Neural crest cell (in vitro differentiated cells): Measurements from ENCODE around the gene OR5H6. TPM values are rescaled to one million over a fixed set of nuclear protein-coding genes. Genes with fewer than 3 reads are reported as not detected.

ENCODE experiments used
- DNase-seq: peaks from one replicate; pipeline ENCODE4 v3.0.0; 2021; ENCODE audit warnings: low read depth, mixed read lengths, low spot score
- H3K27ac Mint-ChIP-seq: one replicate; pipeline ENCODE4 v1.8.0; 2021; ENCODE audit warnings: mild to moderate bottlenecking, mixed read lengths; ENCODE audit not compliant: unreplicated experiment
- H3K27me3 Mint-ChIP-seq: 2 replicates; pipeline ENCODE4 v1.8.0; 2021; ENCODE audit warnings: low read depth, mild to moderate bottlenecking, mixed read lengths
- H3K36me3 Mint-ChIP-seq: 2 replicates; pipeline ENCODE4 v1.8.0; 2021; ENCODE audit warnings: low read depth, mild to moderate bottlenecking, mixed read lengths
- H3K4me1 Mint-ChIP-seq: 2 replicates; pipeline ENCODE4 v1.8.0; 2021; ENCODE audit warnings: mixed read lengths
- H3K4me3 Mint-ChIP-seq: one replicate; pipeline ENCODE4 v1.8.0; 2021; ENCODE audit warnings: mild to moderate bottlenecking, mixed read lengths
- H3K9me3 Mint-ChIP-seq: 2 replicates; pipeline ENCODE4 v1.8.0; 2021; ENCODE audit warnings: mixed read lengths
- CTCF ChIP-seq: fragments of 200-600 bp; sonication (generic); conservative IDR thresholded peaks from 2 replicates; pipeline ENCODE4 v1.5.0; 2021; ENCODE audit warnings: antibody characterized with exemption, mild to moderate bottlenecking
- long read RNA-seq: library from polyadenylated mRNA; unstranded; transcript quantifications from one replicate; pipeline ENCODE4 v2.0.0, GENCODE V29; 2020
- total RNA-seq: library from RNA; stranded (reverse); gene quantifications from 2 replicates; pipeline ENCODE4 v1.2.1, GENCODE V29; 2021

The OR5H6 gene
- not detected in 2 replicates for total RNA-seq
- long read RNA-seq = 0 reads

- no peaks in the 10 kb centered on the region for H3K4me1 Mint-ChIP-seq
- no peak for TF ChIP-seq CTCF
- H3K36me3 Mint-ChIP-seq = no peaks in the 10 kb centered on the region
- no peak within 1 kb of the TSS for H3K4me3 Mint-ChIP-seq
- H3K27ac Mint-ChIP-seq = no peak within 1 kb of the TSS
- H3K27me3 Mint-ChIP-seq = no peaks in the 10 kb centered on the region
- no peak for DNase-seq
- H3K9me3 Mint-ChIP-seq = no peaks in the 10 kb centered on the region
Measured at GRCh38 chr3:98263944-98264343, at the start of gene OR5H6. Gene OR5H6 (plus strand): TSS chr3:98264244. CDS start chr3:98264333, 89 bp downstream.

- Mint-ChIP-seq H3K9me3 (no peaks in the 10 kb centered on the region), H3K4me3 (no peak overlapping the region), H3K27me3 (peaks cover 18% of the 10 kb centered on the region), H3K36me3 (no peaks in the 10 kb centered on the region), H3K4me1 (no peaks in the 10 kb centered on the region), H3K27ac (no peak overlapping the region)
- DNase-seq = no peak
- no peak for TF ChIP-seq CTCF
Measured at GRCh38 chr3:98215051-98215450, 49.0 kb upstream of the OR5H6 start.

- Mint-ChIP-seq H3K27ac (no peak overlapping the region), H3K36me3 (no peaks in the 10 kb centered on the region), H3K9me3 (no peaks in the 10 kb centered on the region), H3K4me1 (no peaks in the 10 kb centered on the region), H3K27me3 (no peaks in the 10 kb centered on the region), H3K4me3 (no peak overlapping the region)
- DNase-seq = no peak
- TF ChIP-seq CTCF = no peak
Measured at GRCh38 chr3:98223907-98224672, 40.0 kb upstream of the OR5H6 start.

GRCh38 chr3:98232489-98232888 is 31.6 kb upstream of the OR5H6 start:
- Mint-ChIP-seq H3K4me1 (no peaks in the 10 kb centered on the region), H3K36me3 (no peaks in the 10 kb centered on the region), H3K9me3 (no peaks in the 10 kb centered on the region), H3K4me3 (no peak overlapping the region), H3K27ac (no peak overlapping the region), H3K27me3 (no peaks in the 10 kb centered on the region)
- no peak for DNase-seq
- no peak for TF ChIP-seq CTCF

- Mint-ChIP-seq H3K4me3 (no peak overlapping the region), H3K9me3 (no peaks in the 10 kb centered on the region), H3K27ac (no peak overlapping the region), H3K27me3 (no peaks in the 10 kb centered on the region), H3K4me1 (no peaks in the 10 kb centered on the region), H3K36me3 (no peaks in the 10 kb centered on the region)
- TF ChIP-seq CTCF = no peak
- no peak for DNase-seq
Measured at GRCh38 chr3:98233468-98233867, 30.6 kb upstream of the OR5H6 start.
